ES-I3 (cell line): ENCODE results near the gene GK.
"Not testable (repeated sequence)": the region's sequence is repeated elsewhere in the genome, so short reads cannot be mapped to it uniquely, and the experiment has no call there.

Experiments
- H3K36me3 ChIP-seq: 2 replicates; pipeline ENCODE4 v1.6.1; 2013; ENCODE audit warnings: mild to moderate bottlenecking, low read length, control low read depth, moderate library complexity; ENCODE audit not compliant: insufficient read depth
- H3K4me1 ChIP-seq: 2 replicates; pipeline ENCODE4 v1.6.1; 2013; ENCODE audit warnings: mild to moderate bottlenecking, control low read depth, low read length; ENCODE audit not compliant: insufficient read depth
- H3K9ac ChIP-seq: 2 replicates; pipeline ENCODE4 v1.6.1; 2013; ENCODE audit warnings: low read depth, mild to moderate bottlenecking, low read length, moderate library complexity
- H3K9me3 ChIP-seq: 2 replicates; pipeline ENCODE4 v1.6.1; 2013; ENCODE audit warnings: mild to moderate bottlenecking, low read length, moderate library complexity; ENCODE audit not compliant: control insufficient read depth, insufficient read depth

Gene GK

GRCh38 chrX:30665471-30665870, 12.2 kb downstream of the GK start:
- no peaks in the 10 kb centered on the region for H3K36me3 ChIP-seq
- no peaks in the 10 kb centered on the region for H3K9me3 ChIP-seq
- no peak overlapping the region for H3K9ac ChIP-seq
- no peaks in the 10 kb centered on the region for H3K4me1 ChIP-seq

DNA sequence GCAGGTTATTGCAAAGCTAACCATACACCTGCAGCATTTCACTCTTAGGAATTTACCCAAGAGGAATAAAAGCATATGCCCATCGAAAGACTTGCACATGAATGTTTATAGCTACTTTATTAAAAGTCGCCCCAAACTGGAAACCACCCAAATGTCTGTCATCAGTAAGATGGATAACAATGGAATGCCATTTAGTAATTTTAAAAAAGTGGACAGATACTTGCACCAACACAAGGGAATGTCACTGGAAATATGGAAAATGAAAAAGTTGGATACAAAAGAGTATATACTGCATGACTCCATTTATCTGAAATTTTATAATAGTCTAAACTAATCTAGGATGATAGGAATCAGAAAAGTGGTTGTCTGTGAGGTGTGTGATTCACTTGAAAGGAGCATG, 12.9 kb downstream of the GK start:
- no peaks in the 10 kb centered on the region for H3K9me3 ChIP-seq
- no peak overlapping the region for H3K9ac ChIP-seq

GRCh38 chrX:30668581-30668980, 15.4 kb downstream of the GK start:
- Histone ChIP-seq H3K9ac (no peak overlapping the region), H3K9me3 (no peaks in the 10 kb centered on the region), H3K4me1 (no peaks in the 10 kb centered on the region), H3K36me3 (no peaks in the 10 kb centered on the region)

More for the DNA sequence above, 12.9 kb downstream of the GK start:
- no peaks in the 10 kb centered on the region for H3K4me1 ChIP-seq
- H3K36me3 ChIP-seq, result no peaks in the 10 kb centered on the region

GRCh38 chrX:30671189-30671588, 18.0 kb downstream of the GK start:
- H3K4me1 ChIP-seq, H3K9ac ChIP-seq, H3K9me3 ChIP-seq, H3K36me3 ChIP-seq: not testable (repeated sequence)

DNA sequence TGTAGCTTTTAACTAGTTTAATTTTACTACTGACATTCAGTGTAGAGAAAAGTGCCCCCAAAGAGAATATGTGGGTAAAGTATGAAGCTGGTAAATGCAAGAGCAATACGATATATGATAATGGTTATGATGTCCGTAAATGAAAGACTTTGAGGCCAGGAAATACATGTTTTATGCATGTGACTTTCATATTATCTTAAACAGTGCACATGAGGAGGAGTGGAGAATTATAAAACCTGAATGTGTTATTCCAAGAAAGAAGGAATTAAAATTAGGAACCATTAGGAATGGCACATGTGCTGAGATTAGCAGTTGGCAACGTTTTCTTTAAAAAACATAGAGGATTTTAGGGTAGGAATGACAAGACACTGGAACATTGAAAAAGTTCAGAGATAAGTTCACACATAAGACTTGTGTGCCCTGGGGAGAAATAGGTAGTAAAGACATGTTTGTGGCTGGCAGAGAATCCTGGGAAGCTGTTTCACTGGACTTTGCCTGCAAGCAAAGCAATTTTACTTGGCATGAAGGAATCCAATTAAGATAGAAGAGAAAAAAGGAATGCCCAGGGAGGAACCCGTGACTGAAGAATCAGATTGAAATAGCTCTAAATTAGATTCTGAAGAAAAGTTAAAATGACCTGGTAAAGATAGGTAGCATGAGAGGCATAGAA, 20.0 kb downstream of the GK start:
- H3K4me1 ChIP-seq, result no peaks in the 10 kb centered on the region
- H3K36me3 ChIP-seq, result no peaks in the 10 kb centered on the region
- no peaks in the 10 kb centered on the region for H3K9me3 ChIP-seq
- no peak overlapping the region for H3K9ac ChIP-seq

- Histone ChIP-seq H3K4me1 (no peaks in the 10 kb centered on the region), H3K36me3 (no peaks in the 10 kb centered on the region), H3K9ac (no peak overlapping the region), H3K9me3 (no peaks in the 10 kb centered on the region)
These were observed 20.8 kb downstream of the GK start for GRCh38 chrX:30673884-30674598.

- Histone ChIP-seq H3K9ac (no peak overlapping the region), H3K36me3 (no peaks in the 10 kb centered on the region), H3K9me3 (no peaks in the 10 kb centered on the region), H3K4me1 (no peaks in the 10 kb centered on the region)
These were observed 21.6 kb downstream of the GK start for GRCh38 chrX:30674799-30675198.

DNA sequence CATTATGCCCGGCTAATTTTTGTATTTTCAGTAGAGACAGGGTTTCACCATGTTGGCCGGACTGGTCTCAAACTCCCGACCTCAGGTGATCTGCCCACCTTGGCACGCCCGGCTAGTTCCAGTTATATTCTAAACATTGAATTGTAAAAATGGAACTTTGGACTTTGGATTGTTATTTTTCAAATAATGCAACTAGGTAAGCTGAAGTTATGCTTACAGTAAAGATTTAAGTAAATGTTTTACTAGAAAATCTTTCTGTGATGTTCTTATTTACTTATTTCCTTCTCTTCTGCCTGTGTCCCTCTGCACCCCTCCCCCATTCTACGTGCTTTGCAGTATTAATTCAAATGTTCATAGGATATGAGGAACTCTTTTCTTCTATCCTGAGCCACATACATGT, 26.1 kb downstream of the GK start:
- no peaks in the 10 kb centered on the region for H3K36me3 ChIP-seq
- H3K9ac ChIP-seq, result no peak overlapping the region
- H3K4me1 ChIP-seq, result no peaks in the 10 kb centered on the region
- H3K9me3 ChIP-seq, result no peaks in the 10 kb centered on the region

- H3K9ac ChIP-seq, result no peak overlapping the region
- no peaks in the 10 kb centered on the region for H3K36me3 ChIP-seq
- no peaks in the 10 kb centered on the region for H3K4me1 ChIP-seq
- H3K9me3 ChIP-seq, result no peaks in the 10 kb centered on the region
These were observed 27.4 kb downstream of the GK start for GRCh38 chrX:30680618-30681017.

- Histone ChIP-seq H3K4me1 (peaks cover 10% of the 10 kb centered on the region; the same call in 1 of the 2 replicates), H3K36me3 (no peaks in the 10 kb centered on the region), H3K9ac (no peak overlapping the region), H3K9me3 (no peaks in the 10 kb centered on the region)
These were observed 35.4 kb downstream of the GK start for GRCh38 chrX:30688641-30689040.

DNA sequence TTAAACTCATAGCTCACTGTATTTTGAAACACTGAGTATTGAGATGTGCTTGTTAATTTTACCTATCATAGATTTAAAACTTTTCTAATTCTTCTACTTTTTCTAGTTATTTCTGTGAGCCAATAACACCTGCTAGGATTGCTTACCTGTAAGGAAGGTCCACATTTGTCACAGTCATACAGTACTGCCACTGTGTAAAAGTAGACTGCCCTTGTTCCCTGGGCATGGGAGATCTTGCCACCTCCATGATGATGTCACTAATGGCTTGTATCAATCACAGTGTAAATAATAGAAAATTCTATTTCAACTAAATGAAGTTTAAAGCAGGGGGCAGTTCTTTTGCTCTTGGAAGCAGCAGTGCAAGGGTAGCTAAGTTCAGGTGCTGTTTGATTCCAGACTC, 35.9 kb downstream of the GK start:
- H3K9me3 ChIP-seq, result no peaks in the 10 kb centered on the region
- no peaks in the 10 kb centered on the region for H3K36me3 ChIP-seq
- H3K9ac ChIP-seq, result no peak overlapping the region
- peaks cover 10% of the 10 kb centered on the region; the same call in 1 of the 2 replicates for H3K4me1 ChIP-seq

- H3K9ac ChIP-seq, result no peak overlapping the region
- no peaks in the 10 kb centered on the region for H3K9me3 ChIP-seq
- peaks cover 13% of the 10 kb centered on the region; the same call in 1 of the 2 replicates for H3K4me1 ChIP-seq
- H3K36me3 ChIP-seq, result no peaks in the 10 kb centered on the region
These were observed 37.1 kb downstream of the GK start for GRCh38 chrX:30690330-30690729.

- Histone ChIP-seq H3K4me1 (peaks cover 11% of the 10 kb centered on the region; the same call in 1 of the 2 replicates), H3K9me3 (no peaks in the 10 kb centered on the region), H3K36me3 (no peaks in the 10 kb centered on the region), H3K9ac (no peak overlapping the region)
These were observed 40.9 kb downstream of the GK start for GRCh38 chrX:30693999-30694650.

DNA sequence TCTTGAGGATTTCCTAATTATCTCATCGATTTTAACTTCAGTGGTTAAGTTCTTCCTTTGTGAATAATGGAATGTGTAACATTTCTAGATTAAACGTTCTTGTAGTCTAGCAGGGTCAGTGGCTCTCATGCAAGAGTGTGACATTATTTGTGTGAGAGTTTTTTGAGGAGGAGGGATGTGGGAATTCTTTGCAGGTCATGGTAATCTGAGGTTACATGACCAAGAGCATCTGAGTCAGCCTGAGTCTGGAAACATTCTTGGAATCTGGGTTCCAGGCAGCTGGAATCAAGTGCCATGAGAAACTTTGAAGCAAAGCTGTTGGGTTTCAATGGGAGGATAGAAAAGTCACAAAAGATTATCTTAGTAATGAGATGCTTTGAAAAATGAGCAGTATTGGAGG, 49.5 kb downstream of the GK start:
- H3K36me3 ChIP-seq, result no peaks in the 10 kb centered on the region
- no peak overlapping the region for H3K9ac ChIP-seq
- no peaks in the 10 kb centered on the region for H3K9me3 ChIP-seq
- H3K4me1 ChIP-seq, result no peaks in the 10 kb centered on the region
